Measurements from ENCODE around the gene TMEM203. TPM values are rescaled to one million over a fixed set of nuclear protein-coding genes. Genes with fewer than 3 reads are reported as not detected.

Gene TMEM203
- total and polyA plus RNA-seq, 2 of the 13 experiments (the other 11 are each of a cell fraction or from before 2014, with no cell fraction given): 23.4 to 36.7 TPM

GRCh38 chr9:137223078-137223970 lies 17.9 kb upstream of the TMEM203 start (continued):
- TF ChIP-seq PRDM15 (CRISPR knock-in tag; IDR thresholded peaks at IDR 0.05): peak; percentile 98
- no peak for TF ChIP-seq ZNF749 (CRISPR knock-in tag; IDR thresholded peaks at IDR 0.05; ENCODE audit: borderline replicate concordance)
- peak; percentile 53; the same call in 1 of the 2 replicates for TF ChIP-seq ZNF563 (CRISPR knock-in tag; IDR thresholded peaks at IDR 0.05)
- TF ChIP-seq ZFP41 (CRISPR knock-in tag; IDR thresholded peaks at IDR 0.05; ENCODE audit: borderline replicate concordance): no peak
- TF ChIP-seq ZNF232 (CRISPR knock-in tag; IDR thresholded peaks at IDR 0.05; ENCODE audit: borderline replicate concordance): no peak
- TF ChIP-seq ZNF543 (CRISPR knock-in tag; IDR thresholded peaks at IDR 0.05): no peak
- TF ChIP-seq ZNF564 (CRISPR knock-in tag; IDR thresholded peaks at IDR 0.05): no peak
- TF ChIP-seq EP300 (IDR thresholded peaks at IDR 0.05; ENCODE audit: low read depth in 2 of 2, low read length in 2 of 2): no peak
- TF ChIP-seq EP300 (CRISPR knock-in tag; IDR thresholded peaks at IDR 0.05; ENCODE audit: borderline replicate concordance): no peak
- no peak for TF ChIP-seq SETDB1 (CRISPR knock-in tag; IDR thresholded peaks at IDR 0.05; ENCODE audit: borderline replicate concordance)
- no peak for TF ChIP-seq ZNF160 (CRISPR knock-in tag; IDR thresholded peaks at IDR 0.05)
- TF ChIP-seq ZNF780A (CRISPR knock-in tag; IDR thresholded peaks at IDR 0.05): no peak
- TF ChIP-seq, protein P1, sequence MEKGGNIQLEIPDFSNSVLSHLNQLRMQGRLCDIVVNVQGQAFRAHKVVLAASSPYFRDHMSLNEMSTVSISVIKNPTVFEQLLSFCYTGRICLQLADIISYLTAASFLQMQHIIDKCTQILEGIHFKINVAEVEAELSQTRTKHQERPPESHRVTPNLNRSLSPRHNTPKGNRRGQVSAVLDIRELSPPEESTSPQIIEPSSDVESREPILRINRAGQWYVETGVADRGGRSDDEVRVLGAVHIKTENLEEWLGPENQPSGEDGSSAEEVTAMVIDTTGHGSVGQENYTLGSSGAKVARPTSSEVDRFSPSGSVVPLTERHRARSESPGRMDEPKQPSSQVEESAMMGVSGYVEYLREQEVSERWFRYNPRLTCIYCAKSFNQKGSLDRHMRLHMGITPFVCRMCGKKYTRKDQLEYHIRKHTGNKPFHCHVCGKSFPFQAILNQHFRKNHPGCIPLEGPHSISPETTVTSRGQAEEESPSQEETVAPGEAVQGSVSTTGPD (CRISPR knock-in tag; IDR thresholded peaks at IDR 0.05): no peak
- peak; percentile 84 for TF ChIP-seq YY1 (IDR thresholded peaks at IDR 0.05; ENCODE audit: insufficient read depth, insufficient replicate concordance, low read depth, low read length)
- no peak for TF ChIP-seq POLR2AphosphoS2 (IDR thresholded peaks at IDR 0.05; ENCODE audit: low read depth, low read length)
- TF ChIP-seq KLF13 (CRISPR knock-in tag; IDR thresholded peaks at IDR 0.05): no peak
- TF ChIP-seq KAT2B (IDR thresholded peaks at IDR 0.05; ENCODE audit: borderline replicate concordance, low read depth, low read length): no peak
- no peak for TF ChIP-seq KDM3A (CRISPR knock-in tag; IDR thresholded peaks at IDR 0.05; ENCODE audit: low read depth)
- TF ChIP-seq HIVEP1 (CRISPR knock-in tag; IDR thresholded peaks at IDR 0.05): peak; percentile 53; the same call in 1 of the 2 replicates
- TF ChIP-seq ZNF337 (CRISPR knock-in tag; IDR thresholded peaks at IDR 0.05; ENCODE audit: borderline replicate concordance, low read depth): no peak
- no peak for TF ChIP-seq SOX13 (IDR thresholded peaks at IDR 0.05)
- no peak for TF ChIP-seq SOX13 (CRISPR knock-in tag; conservative IDR thresholded peaks at IDR 0.05 in 1 of 2, IDR thresholded peaks at IDR 0.05 in 1 of 2)
